Bronchial epithelial cell (primary cell): ENCODE measurements around the gene SMIM33. TPM values are rescaled to one million over a fixed set of nuclear protein-coding genes. Genes with fewer than 3 reads are reported as not detected.

Experiments used
- DNase-seq: peaks from one replicate; pipeline ENCODE4 v3.0.0-alpha.2; 2010; ENCODE audit warnings: low read depth
- FAIRE-seq: peaks from 2 replicates; lab custom pipeline; 2011; peaks lifted over from hg19 to GRCh38; lab: Jason Lieb, UNC
- H3K27me3 ChIP-seq: 2 replicates; pipeline ENCODE4 v1.5.1; 2011; ENCODE audit warnings: low read length; ENCODE audit not compliant: control insufficient read depth, insufficient read depth
- H3K36me3 ChIP-seq: 2 replicates; pipeline ENCODE4 v1.5.1; 2011; ENCODE audit warnings: low read length; ENCODE audit not compliant: control insufficient read depth, insufficient read depth
- H3K4me3 ChIP-seq: 2 replicates; pipeline ENCODE4 v1.5.1; 2011; ENCODE audit warnings: mild to moderate bottlenecking, low read depth, low read length, control low read depth
- total RNA-seq: library from RNA; depleted of rRNA; stranded (reverse); fragments of >200 nt; gene quantifications from 2 replicates; pipeline ENCODE4 v1.2.1, GENCODE V29; 2014
- TF ChIP-seq, protein P1 (sequence below): IDR thresholded peaks from 2 replicates; pipeline ENCODE4 v1.5.1; 2011; ENCODE audit warnings: mild to moderate bottlenecking, moderate library complexity, low read length, control low read depth, inconsistent platforms; ENCODE audit not compliant: insufficient read depth, severe bottlenecking

The SMIM33 gene
- total RNA-seq, 1 donor from 2014 or later = not detected

DNA sequence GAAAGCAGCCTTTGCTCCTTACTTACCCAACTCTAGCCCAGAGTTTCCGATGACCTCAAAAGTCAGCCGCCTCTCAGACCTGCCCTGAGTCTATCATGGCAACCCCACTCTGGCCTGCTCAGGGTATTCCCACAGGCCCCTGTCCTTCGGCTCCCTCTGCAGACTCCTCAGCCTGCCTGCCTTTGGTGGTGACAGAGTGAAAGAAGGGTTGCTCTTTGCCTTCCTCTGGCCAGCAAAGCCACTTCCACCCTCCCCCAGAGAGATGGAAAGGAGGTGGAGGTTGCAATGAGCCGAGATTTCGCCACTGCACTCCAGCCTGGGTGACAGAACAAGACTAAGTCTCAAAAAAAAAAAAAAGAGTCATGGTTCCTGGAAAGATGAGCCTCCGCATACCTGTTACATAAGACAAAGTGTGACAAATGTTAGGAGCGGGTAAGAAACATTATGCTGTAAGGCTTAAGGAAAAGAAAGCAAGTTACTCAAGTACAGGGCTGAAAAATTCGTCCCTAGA lies 2.3 kb upstream of the SMIM33 start:
- no peak for DNase-seq

DNA sequence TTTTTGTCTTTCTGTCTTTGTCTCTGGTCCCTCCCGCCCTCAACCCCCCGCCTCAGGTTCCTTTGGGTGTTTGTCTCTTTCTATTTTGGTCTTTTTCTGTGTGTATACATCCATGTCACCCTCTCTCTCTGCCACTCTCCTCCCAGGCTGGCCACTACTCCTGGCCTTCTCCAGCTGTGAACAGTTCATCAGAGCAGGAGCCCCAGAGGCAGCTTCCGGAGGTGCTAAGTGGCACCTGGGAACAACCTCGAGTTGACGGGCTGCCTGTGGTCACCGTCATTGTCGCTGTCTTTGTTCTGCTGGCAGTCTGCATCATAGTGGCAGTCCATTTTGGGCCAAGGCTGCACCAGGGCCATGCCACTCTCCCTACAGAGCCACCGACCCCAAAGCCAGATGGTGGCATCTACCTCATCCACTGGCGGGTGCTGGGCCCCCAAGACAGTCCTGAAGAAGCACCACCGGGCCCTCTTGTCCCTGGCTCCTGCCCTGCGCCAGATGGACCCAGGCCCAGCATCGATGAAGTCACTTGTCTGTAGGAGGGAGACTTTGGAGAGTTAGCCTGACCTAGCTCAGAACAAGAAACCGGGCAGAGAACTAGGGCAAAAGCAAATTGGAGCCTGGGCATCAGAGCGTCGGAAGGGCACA lies 1.7 kb downstream of the SMIM33 start:
- FAIRE-seq (no peak), DNase-seq (no peak)
- Histone ChIP-seq H3K36me3 (peaks cover 1% of the 10 kb centered on the region), H3K4me3 (no peak overlapping the region), H3K27me3 (no peaks in the 10 kb centered on the region)
- TF ChIP-seq, protein P1, sequence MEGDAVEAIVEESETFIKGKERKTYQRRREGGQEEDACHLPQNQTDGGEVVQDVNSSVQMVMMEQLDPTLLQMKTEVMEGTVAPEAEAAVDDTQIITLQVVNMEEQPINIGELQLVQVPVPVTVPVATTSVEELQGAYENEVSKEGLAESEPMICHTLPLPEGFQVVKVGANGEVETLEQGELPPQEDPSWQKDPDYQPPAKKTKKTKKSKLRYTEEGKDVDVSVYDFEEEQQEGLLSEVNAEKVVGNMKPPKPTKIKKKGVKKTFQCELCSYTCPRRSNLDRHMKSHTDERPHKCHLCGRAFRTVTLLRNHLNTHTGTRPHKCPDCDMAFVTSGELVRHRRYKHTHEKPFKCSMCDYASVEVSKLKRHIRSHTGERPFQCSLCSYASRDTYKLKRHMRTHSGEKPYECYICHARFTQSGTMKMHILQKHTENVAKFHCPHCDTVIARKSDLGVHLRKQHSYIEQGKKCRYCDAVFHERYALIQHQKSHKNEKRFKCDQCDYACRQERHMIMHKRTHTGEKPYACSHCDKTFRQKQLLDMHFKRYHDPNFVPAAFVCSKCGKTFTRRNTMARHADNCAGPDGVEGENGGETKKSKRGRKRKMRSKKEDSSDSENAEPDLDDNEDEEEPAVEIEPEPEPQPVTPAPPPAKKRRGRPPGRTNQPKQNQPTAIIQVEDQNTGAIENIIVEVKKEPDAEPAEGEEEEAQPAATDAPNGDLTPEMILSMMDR = no peak

More for the DNA sequence above, 2.3 kb upstream of the SMIM33 start:
- TF ChIP-seq, protein P1 = no peak
- no peaks in the 10 kb centered on the region for H3K27me3 ChIP-seq
- H3K36me3 ChIP-seq = no peaks in the 10 kb centered on the region
- no peak overlapping the region for H3K4me3 ChIP-seq
- FAIRE-seq = no peak

DNA sequence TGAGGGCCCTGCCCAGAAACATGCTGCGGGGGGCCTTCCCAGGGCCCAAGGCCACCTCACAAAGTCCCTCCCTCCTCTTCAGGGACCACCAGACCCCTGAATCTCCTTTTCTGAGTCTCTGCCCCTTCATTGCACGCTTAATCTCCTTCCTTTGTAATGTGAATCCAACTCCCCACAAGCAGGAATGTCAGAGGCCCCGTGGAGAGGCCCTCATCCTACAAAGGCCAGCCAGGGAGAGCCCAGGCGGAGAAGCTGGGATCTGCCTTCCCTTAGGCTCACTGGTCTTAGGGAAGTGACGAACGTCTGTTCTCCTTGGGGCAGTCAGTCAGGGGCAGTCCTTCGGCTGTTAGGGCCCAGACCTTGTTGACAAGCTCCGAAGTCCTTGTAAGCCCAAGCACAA lies 2.3 kb downstream of the SMIM33 start:
- H3K4me3 ChIP-seq = no peak overlapping the region
- DNase-seq (no peak), FAIRE-seq (no peak)

DNA sequence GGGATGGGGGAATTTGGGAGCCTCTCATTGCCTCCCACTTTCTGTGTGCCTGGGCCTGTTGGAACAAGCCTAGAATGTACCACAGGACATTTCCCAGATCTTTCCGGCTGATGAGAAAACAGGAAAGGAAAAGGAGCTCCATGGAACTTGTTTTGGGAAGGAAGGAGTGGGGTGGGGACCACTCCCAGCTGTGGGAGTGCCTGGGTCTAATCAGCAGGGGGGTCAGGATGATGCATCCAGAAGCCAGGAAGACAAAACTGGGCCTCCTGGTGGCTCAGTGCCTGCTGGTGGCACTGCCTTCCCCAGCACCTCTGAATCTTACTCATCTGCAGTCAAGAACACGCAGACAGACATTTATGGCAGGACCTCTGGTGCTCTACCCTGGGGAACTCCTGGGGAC lies 2.8 kb downstream of the SMIM33 start:
- Histone ChIP-seq H3K4me3 (no peak overlapping the region), H3K36me3 (peaks cover 1% of the 10 kb centered on the region), H3K27me3 (no peaks in the 10 kb centered on the region)
- FAIRE-seq = no peak
- TF ChIP-seq, protein P1 = peak; percentile 31
- peak; percentile 89 for DNase-seq

More for the DNA sequence above, 2.3 kb downstream of the SMIM33 start:
- no peaks in the 10 kb centered on the region for H3K27me3 ChIP-seq
- TF ChIP-seq, protein P1 = no peak
- peaks cover 1% of the 10 kb centered on the region for H3K36me3 ChIP-seq

DNA sequence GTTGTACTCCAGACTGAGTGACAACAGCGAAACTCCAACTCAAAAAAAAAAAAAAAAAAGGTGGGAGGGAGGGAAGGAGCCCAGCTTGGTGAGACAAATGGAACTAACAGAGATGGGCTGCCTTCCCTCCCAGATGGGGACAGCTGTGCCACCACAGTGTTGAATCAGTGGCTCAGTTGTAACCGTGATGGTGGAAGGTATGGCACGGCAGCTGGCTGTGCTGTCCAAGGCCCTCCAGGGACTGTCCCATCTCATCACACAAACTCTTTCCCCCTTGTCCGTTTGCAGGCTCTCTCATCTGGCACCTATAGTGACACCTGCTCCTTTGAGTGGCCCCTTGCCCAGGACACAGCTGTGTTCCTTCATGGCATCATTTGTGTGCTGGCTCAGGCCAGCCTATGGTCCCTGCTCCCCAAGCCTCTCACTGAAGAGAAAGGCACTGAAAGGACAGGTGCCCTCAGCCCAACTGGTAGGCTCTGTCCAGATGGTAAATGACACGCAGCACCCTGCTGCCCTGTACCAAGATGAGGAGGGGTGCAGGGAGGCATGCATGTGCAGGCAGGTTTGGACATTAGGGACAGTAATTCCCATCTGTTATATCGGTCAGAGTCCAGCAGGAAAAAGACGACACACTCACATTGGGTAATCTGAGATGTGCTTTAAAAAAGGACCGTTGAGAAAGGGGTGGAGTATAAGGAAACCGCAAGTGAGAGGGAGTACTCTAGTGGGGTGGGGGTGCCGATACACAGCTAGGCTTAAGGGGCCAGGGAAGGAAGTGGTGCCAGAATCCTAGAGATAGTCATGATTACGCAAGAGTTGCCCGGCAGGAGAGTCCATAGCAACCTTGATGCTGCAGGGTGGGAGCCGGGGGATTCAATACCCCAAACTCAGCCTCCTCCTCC lies 4.3 kb downstream of the SMIM33 start:
- DNase-seq (peak; percentile 53), FAIRE-seq (peak; percentile 55)
- Histone ChIP-seq H3K27me3 (no peaks in the 10 kb centered on the region), H3K36me3 (peaks cover 1% of the 10 kb centered on the region), H3K4me3 (no peak overlapping the region)
- TF ChIP-seq, protein P1 = no peak
